GM12878 (cell line): ENCODE data around the gene MYL3. TPM values are rescaled to one million over a fixed set of nuclear protein-coding genes. Genes with fewer than 3 reads are reported as not detected.

ENCODE experiments used
- ATAC-seq: fragments of 200-7000 bp; cut with Tn5 transposase; 3 replicates; pipeline ENCODE4 v1.9.1; 2020; ENCODE audit warnings: mild to moderate bottlenecking, moderate library complexity
- BruUV-seq: library from RNA; stranded (reverse); fragments of 400-500 nt; replicated peaks from 2 replicates; lab custom pipeline; 2021; lab: Mats Ljungman, UMichigan
- CTCF ChIA-PET: fragments of 300-600 bp; sonication (Branson Sonifier 250); formaldehyde crosslinking; extraction: SDS; loops from one replicate; lab custom pipeline; 2021; ENCODE audit warnings: inconsistent platforms; lab: Yijun Ruan, JAX
- POLR2A ChIA-PET: fragments of 350-600 bp; formaldehyde crosslinking; extraction: SDS; loops from one replicate; lab custom pipeline; 2021; ENCODE audit warnings: inconsistent platforms; lab: Charles Lee
- RAD21 ChIA-PET: fragments of 300-600 bp; sonication (Branson Sonifier 250); formaldehyde crosslinking; loops from one replicate; lab custom pipeline; 2023; ENCODE audit warnings: antibody characterized with exemption; ENCODE audit not compliant: unreplicated experiment; lab: Charles Lee
- SMC1A ChIA-PET: fragments of 300-600 bp; sonication (Branson Sonifier 250); formaldehyde crosslinking; loops from one replicate; lab custom pipeline; 2023; ENCODE audit not compliant: unreplicated experiment, uncharacterized antibody; lab: Charles Lee
- DNase-seq: peaks from one replicate; pipeline ENCODE4 v3.0.0-alpha.2; 2011; ENCODE audit warnings: low read depth, low spot score
- FAIRE-seq: peaks from 3 replicates; lab custom pipeline; 2011; peaks lifted over from hg19 to GRCh38; lab: Jason Lieb, UNC
- H2AFZ ChIP-seq: 2 replicates; pipeline ENCODE4 v1.6.0; 2011; ENCODE audit warnings: low read depth, low read length, control low read depth; ENCODE audit not compliant: control insufficient read depth
- H3K27ac ChIP-seq: 2 replicates; pipeline ENCODE4 v1.5.1; 2011; ENCODE audit warnings: control low read depth; ENCODE audit not compliant: control insufficient read depth, insufficient read depth
- H3K27me3 ChIP-seq, 2 experiments: replicated peaks in 1 of 2; 2 replicates each; pipeline versions ENCODE4 v1.6.0 to v1.6.1; 2011; ENCODE audit warnings: low read length in 1 of 2; ENCODE audit not compliant: control insufficient read depth in 2 of 2, insufficient read depth in 2 of 2
- H3K36me3 ChIP-seq, 2 experiments: 2 replicates each; pipeline ENCODE4 v1.5.1; 2011; ENCODE audit warnings: low read length in 1 of 2; ENCODE audit not compliant: control insufficient read depth in 2 of 2, insufficient read depth in 2 of 2
- H3K4me1 ChIP-seq: 2 replicates; pipeline ENCODE4 v1.6.1; 2011; ENCODE audit warnings: mild to moderate bottlenecking, low read length, moderate library complexity, mixed read lengths; ENCODE audit not compliant: control insufficient read depth, insufficient read depth
- H3K4me2 ChIP-seq: 2 replicates; pipeline ENCODE4 v1.6.0; 2011; ENCODE audit warnings: control low read depth; ENCODE audit not compliant: control insufficient read depth, insufficient read depth
- H3K4me3 ChIP-seq: fragments of 200-600 bp; sonication (generic); 2 replicates; pipeline ENCODE4 v1.5.1; 2016
- H3K79me2 ChIP-seq: 2 replicates; pipeline ENCODE4 v1.6.0; 2011; ENCODE audit warnings: low read length; ENCODE audit not compliant: control insufficient read depth, insufficient read depth
- H3K9ac ChIP-seq: 2 replicates; pipeline ENCODE4 v1.8.0; 2011; ENCODE audit warnings: low read length, control low read depth, mixed read lengths; ENCODE audit not compliant: control insufficient read depth, insufficient read depth
- H3K9me3 ChIP-seq: replicated peaks from 3 replicates; pipeline ENCODE4 v1.5.1; 2011; ENCODE audit warnings: mild to moderate bottlenecking, low read length; ENCODE audit not compliant: control insufficient read depth, insufficient read depth
- H4K20me1 ChIP-seq: 2 replicates; pipeline ENCODE4 v1.6.0; 2011; ENCODE audit not compliant: control insufficient read depth, insufficient read depth
- CHD4 ChIP-seq: fragments of 200-600 bp; sonication (generic); IDR thresholded peaks from 2 replicates; pipeline ENCODE4 v1.6.1; 2016; ENCODE audit warnings: mild to moderate bottlenecking
- ESRRA ChIP-seq: IDR thresholded peaks from 2 replicates; pipeline ENCODE4 v1.6.1; 2012; ENCODE audit warnings: mild to moderate bottlenecking, low read length, improper control_type of control experiment
- FOXK2 ChIP-seq: fragments of 450-650 bp; IDR thresholded peaks from 2 replicates; pipeline ENCODE4 v1.6.1; 2017; ENCODE audit warnings: mild to moderate bottlenecking, moderate library complexity
- HDAC6 ChIP-seq: fragments of 200-600 bp; sonication (generic); IDR thresholded peaks from one replicate; pipeline ENCODE4 v1.8.0; 2017; ENCODE audit warnings: antibody characterized with exemption; ENCODE audit not compliant: unreplicated experiment
- NBN ChIP-seq: fragments of 450-650 bp; IDR thresholded peaks from 2 replicates; pipeline ENCODE4 v1.6.1; 2016
- PAX5 ChIP-seq: IDR thresholded peaks from 2 replicates; pipeline ENCODE4 v1.6.1; 2011; ENCODE audit warnings: low read depth, low read length, borderline replicate concordance
- PAX8 ChIP-seq: fragments of 450-650 bp; IDR thresholded peaks from 2 replicates; pipeline ENCODE4 v1.6.1; 2017; ENCODE audit warnings: mild to moderate bottlenecking, moderate library complexity
- RB1 ChIP-seq: fragments of 450-650 bp; formaldehyde crosslinking; IDR thresholded peaks from 2 replicates; pipeline ENCODE4 v1.6.1; 2017; ENCODE audit warnings: mild to moderate bottlenecking, borderline replicate concordance
- RFX5 ChIP-seq: IDR thresholded peaks from 2 replicates; pipeline ENCODE4 v1.6.1; 2011; ENCODE audit warnings: low read depth, low read length, improper control_type of control experiment
- STAT1 ChIP-seq: fragments of 450-650 bp; conservative IDR thresholded peaks from 2 replicates; pipeline ENCODE4 v1.6.1; 2014; ENCODE audit warnings: antibody characterized with exemption, mild to moderate bottlenecking
- STAT3 ChIP-seq: IDR thresholded peaks from 2 replicates; pipeline ENCODE4 v1.6.1; 2011; ENCODE audit warnings: low read depth, low read length, improper control_type of control experiment
- SUZ12 ChIP-seq: fragments of 200-600 bp; sonication (generic); IDR thresholded peaks from one replicate; pipeline ENCODE4 v1.6.1; 2018; ENCODE audit warnings: antibody characterized with exemption, mild to moderate bottlenecking; ENCODE audit not compliant: unreplicated experiment
- ZNF217 ChIP-seq: fragments of 450-650 bp; IDR thresholded peaks from 2 replicates; pipeline ENCODE4 v1.6.1; 2017; ENCODE audit warnings: antibody characterized with exemption, mild to moderate bottlenecking
- ZNF274 ChIP-seq: IDR thresholded peaks from one replicate; pipeline ENCODE4 v1.8.0; 2011; ENCODE audit not compliant: insufficient read length, insufficient read depth
- ZZZ3 ChIP-seq: IDR thresholded peaks from 2 replicates; pipeline ENCODE4 v1.6.1; 2011; ENCODE audit warnings: low read depth; ENCODE audit not compliant: control insufficient read depth, insufficient read length
- WGBS: methylation state at CpG from one replicate; pipeline ENCODE4 v1.1.6; 2016; ENCODE audit warnings: low lambda C conversion rate; ENCODE audit not compliant: insufficient replicate concordance, insufficient coverage; ENCODE audit errors: missing lambda C conversion rate; 5-methylcytosine and 5-hydroxymethylcytosine counted together
- in situ Hi-C: fragments of 300-500 bp; cut with MboI; formaldehyde crosslinking; loops from 9 replicates; pipeline ENCODE4 v1.14.3; 2018; ENCODE audit warnings: mixed read lengths
- intact Hi-C: fragments of 100-400 bp; cut with micrococcal nuclease; formaldehyde crosslinking; loops from one replicate; pipeline ENCODE4 v1.14.2; 2022; ENCODE audit not compliant: unreplicated experiment
- polyA plus RNA-seq, 11 experiments: library from polyadenylated mRNA; depleted of rRNA in 4 of 11; unstranded in 6 of 11; stranded (reverse) in 5 of 11; fragments of >200 nt; fragmentation: Nextera tagmentation in 4 of 11; fragmentation: Illumina TruSeq in 1 of 11; extraction: Ambion mirVana in 4 of 11; extraction: Trizol in 1 of 11; gene quantifications; 1 replicate in 1 of 11; 2 replicates in 10 of 11; pipeline versions ENCODE4 v1.2.1 to v1.2.3, GENCODE V29; 2011 to 2016; ENCODE audit warnings: inconsistent platforms in 2 of 11, missing spikeins in 2 of 11, low read depth in 1 of 11
- total RNA-seq, 4 experiments: library from RNA; depleted of rRNA in 3 of 4; stranded (reverse); fragments of >200 nt in 3 of 4; fragmentation: Illumina TruSeq in 1 of 4; extraction: Trizol in 1 of 4; gene quantifications; 2 replicates each; pipeline versions ENCODE4 v1.2.1 to v1.2.3, GENCODE V29; 2013 to 2021
- TF ChIP-seq, protein P1 (sequence below): fragments of 450-650 bp; IDR thresholded peaks from 2 replicates; pipeline ENCODE4 v1.6.1; 2014; ENCODE audit warnings: mild to moderate bottlenecking
- TF ChIP-seq, protein P2 (sequence below): fragments of 150-350 bp; IDR thresholded peaks from 2 replicates; pipeline ENCODE4 v1.6.1; 2014; ENCODE audit warnings: mild to moderate bottlenecking, low read depth, low read length
- TF ChIP-seq, protein P3 (sequence below): fragments of 450-650 bp; IDR thresholded peaks from 2 replicates; pipeline ENCODE4 v1.6.1; 2017; ENCODE audit warnings: mild to moderate bottlenecking

MYL3 gene
- total and polyA plus RNA-seq, 10 of the 15 experiments (the other 5 are each of a cell fraction or from before 2014, with no cell fraction given): 0.40 TPM; not detected in 9

DNA sequence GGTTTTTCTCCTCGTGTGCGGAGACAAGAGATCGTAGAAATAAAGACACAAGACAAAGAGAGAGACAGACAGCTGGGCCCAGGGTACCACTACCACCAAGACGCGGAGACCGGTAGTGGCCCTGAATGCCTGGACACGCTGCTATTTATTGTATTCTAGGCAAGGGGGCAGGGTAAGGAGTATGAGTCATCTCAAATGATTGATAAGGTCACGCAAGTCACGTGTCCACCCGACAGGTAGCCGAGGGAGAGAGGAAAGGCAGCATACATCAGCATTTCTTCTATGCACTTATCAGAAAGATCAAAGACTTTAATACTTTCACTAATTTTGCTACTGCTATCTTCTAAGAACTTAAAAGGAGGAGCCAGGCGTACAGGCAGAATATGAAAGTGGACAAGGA, 28.2 kb downstream of the MYL3 start:
- no peak overlapping the region for H2AFZ ChIP-seq
- peaks cover 5% of the 10 kb centered on the region for H3K4me1 ChIP-seq
- POLR2A ChIA-PET: interaction anchor here (0.6 kb wide), 1 partner anchor 1129 kb away, joined by 3 read pairs; no protein-coding TSS in a partner anchor
- H3K36me3 ChIP-seq: no peaks in the 10 kb centered on the region
- H3K4me2 ChIP-seq: no peak overlapping the region
- no TSS peak for BruUV-seq
- TF ChIP-seq RB1 (no peak), STAT1 (no peak), SUZ12 (no peak), ESRRA (no peak), STAT3 (no peak), ZZZ3 (no peak), RFX5 (no peak), PAX8 (no peak), ZNF274 (no peak), NBN (no peak), CHD4 (no peak), ZNF217 (no peak), FOXK2 (no peak), HDAC6 (no peak), PAX5 (no peak)
- TF ChIP-seq, protein P1, sequence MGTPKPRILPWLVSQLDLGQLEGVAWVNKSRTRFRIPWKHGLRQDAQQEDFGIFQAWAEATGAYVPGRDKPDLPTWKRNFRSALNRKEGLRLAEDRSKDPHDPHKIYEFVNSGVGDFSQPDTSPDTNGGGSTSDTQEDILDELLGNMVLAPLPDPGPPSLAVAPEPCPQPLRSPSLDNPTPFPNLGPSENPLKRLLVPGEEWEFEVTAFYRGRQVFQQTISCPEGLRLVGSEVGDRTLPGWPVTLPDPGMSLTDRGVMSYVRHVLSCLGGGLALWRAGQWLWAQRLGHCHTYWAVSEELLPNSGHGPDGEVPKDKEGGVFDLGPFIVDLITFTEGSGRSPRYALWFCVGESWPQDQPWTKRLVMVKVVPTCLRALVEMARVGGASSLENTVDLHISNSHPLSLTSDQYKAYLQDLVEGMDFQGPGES: no peak
- TF ChIP-seq, protein P2, sequence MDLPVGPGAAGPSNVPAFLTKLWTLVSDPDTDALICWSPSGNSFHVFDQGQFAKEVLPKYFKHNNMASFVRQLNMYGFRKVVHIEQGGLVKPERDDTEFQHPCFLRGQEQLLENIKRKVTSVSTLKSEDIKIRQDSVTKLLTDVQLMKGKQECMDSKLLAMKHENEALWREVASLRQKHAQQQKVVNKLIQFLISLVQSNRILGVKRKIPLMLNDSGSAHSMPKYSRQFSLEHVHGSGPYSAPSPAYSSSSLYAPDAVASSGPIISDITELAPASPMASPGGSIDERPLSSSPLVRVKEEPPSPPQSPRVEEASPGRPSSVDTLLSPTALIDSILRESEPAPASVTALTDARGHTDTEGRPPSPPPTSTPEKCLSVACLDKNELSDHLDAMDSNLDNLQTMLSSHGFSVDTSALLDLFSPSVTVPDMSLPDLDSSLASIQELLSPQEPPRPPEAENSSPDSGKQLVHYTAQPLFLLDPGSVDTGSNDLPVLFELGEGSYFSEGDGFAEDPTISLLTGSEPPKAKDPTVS: no peak
- TF ChIP-seq, protein P3, sequence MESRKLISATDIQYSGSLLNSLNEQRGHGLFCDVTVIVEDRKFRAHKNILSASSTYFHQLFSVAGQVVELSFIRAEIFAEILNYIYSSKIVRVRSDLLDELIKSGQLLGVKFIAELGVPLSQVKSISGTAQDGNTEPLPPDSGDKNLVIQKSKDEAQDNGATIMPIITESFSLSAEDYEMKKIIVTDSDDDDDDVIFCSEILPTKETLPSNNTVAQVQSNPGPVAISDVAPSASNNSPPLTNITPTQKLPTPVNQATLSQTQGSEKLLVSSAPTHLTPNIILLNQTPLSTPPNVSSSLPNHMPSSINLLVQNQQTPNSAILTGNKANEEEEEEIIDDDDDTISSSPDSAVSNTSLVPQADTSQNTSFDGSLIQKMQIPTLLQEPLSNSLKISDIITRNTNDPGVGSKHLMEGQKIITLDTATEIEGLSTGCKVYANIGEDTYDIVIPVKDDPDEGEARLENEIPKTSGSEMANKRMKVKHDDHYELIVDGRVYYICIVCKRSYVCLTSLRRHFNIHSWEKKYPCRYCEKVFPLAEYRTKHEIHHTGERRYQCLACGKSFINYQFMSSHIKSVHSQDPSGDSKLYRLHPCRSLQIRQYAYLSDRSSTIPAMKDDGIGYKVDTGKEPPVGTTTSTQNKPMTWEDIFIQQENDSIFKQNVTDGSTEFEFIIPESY: no peak
- TF ChIP-seq, all 136 proteins: peak for 0
- peaks cover 5% of the 10 kb centered on the region; the same call in 2 of the 3 replicates for H3K9me3 ChIP-seq
- FAIRE-seq (no peak), ATAC-seq (no peak), DNase-seq (no peak)
- H3K27me3 ChIP-seq: no peaks in the 10 kb centered on the region
- in situ Hi-C loops: no loop called here
- no peak overlapping the region for H3K27ac ChIP-seq
- no peaks in the 10 kb centered on the region for H3K79me2 ChIP-seq
- no peak overlapping the region for H3K4me3 ChIP-seq
- H4K20me1 ChIP-seq: no peaks in the 10 kb centered on the region
- ChIA-PET CTCF (no interaction called here), SMC1A (no interaction called here), RAD21 (no interaction called here)
- no peak overlapping the region for H3K9ac ChIP-seq
- intact Hi-C loops: no loop called here
- 68% methylated on average over 12 of the region's 12 CpGs for WGBS
